Ishikawa (cell line): ENCODE measurements around the gene RTN4RL1.

Experiments
- CEBPB ChIP-seq: IDR thresholded peaks from 2 replicates; pipeline ENCODE4 v1.6.1; 2012
- EP300 ChIP-seq: IDR thresholded peaks from 2 replicates; pipeline ENCODE4 v1.6.1; 2012; ENCODE audit warnings: borderline replicate concordance
- NFIC ChIP-seq: IDR thresholded peaks from 2 replicates; pipeline ENCODE4 v1.6.1; 2012
- TCF12 ChIP-seq: IDR thresholded peaks from 2 replicates; pipeline ENCODE4 v1.6.1; 2012; ENCODE audit warnings: low read depth
- TEAD4 ChIP-seq: IDR thresholded peaks from 2 replicates; pipeline ENCODE4 v1.6.1; 2012
- YY1 ChIP-seq: IDR thresholded peaks from 2 replicates; pipeline ENCODE4 v1.6.1; 2012; ENCODE audit warnings: low read depth

- TF ChIP-seq EP300 (no peak; the same call in 1 of the 2 replicates), NFIC (peak; percentile 50), TCF12 (no peak), YY1 (no peak), CEBPB (no peak), TEAD4 (0 out of 2 replicates have a peak, but pooled peaks have one; percentile 26)
Observed at GRCh38 chr17:2070241-2071023, 45.3 kb upstream of the RTN4RL1 start.
